Mammary epithelial cell (primary cell): ENCODE measurements around the gene LARGE1.

Source experiments
- EZH2 ChIP-seq: IDR thresholded peaks from 2 replicates; pipeline ENCODE4 v1.6.1; 2012; ENCODE audit warnings: low read length, inconsistent platforms, borderline replicate concordance
- TF ChIP-seq, protein P1 (sequence below), 2 donors: IDR thresholded peaks in 1 of 2; conservative IDR thresholded peaks in 1 of 2; 2 replicates each; pipeline ENCODE4 v1.5.1; 2011 to 2012; ENCODE audit warnings: inconsistent platforms in 2 of 2, low read length in 2 of 2, mild to moderate bottlenecking in 2 of 2, control low read depth in 1 of 2, low read depth in 1 of 2; ENCODE audit not compliant: insufficient read depth in 1 of 2; ENCODE audit errors: extremely low read depth in 1 of 2

DNA sequence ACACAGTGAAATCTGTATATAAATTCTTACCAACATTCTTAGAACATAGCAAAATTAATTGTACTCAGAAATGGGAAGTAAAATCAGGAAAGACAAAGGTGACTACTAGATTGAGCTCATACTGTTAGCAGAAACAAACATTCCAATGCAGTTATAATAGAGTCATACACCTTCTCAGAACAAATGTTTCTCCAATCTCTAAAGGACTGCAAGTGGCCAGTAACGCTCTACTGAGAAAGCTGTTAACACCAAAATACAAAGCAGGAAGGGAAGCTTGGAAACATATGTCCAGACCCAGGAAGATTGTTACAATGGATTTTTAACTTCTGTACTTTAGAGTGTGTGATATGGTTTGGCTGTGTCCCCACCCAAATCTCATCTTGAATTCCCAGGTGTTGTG is 341.5 kb downstream of the LARGE1 start:
- TF ChIP-seq, protein P1, sequence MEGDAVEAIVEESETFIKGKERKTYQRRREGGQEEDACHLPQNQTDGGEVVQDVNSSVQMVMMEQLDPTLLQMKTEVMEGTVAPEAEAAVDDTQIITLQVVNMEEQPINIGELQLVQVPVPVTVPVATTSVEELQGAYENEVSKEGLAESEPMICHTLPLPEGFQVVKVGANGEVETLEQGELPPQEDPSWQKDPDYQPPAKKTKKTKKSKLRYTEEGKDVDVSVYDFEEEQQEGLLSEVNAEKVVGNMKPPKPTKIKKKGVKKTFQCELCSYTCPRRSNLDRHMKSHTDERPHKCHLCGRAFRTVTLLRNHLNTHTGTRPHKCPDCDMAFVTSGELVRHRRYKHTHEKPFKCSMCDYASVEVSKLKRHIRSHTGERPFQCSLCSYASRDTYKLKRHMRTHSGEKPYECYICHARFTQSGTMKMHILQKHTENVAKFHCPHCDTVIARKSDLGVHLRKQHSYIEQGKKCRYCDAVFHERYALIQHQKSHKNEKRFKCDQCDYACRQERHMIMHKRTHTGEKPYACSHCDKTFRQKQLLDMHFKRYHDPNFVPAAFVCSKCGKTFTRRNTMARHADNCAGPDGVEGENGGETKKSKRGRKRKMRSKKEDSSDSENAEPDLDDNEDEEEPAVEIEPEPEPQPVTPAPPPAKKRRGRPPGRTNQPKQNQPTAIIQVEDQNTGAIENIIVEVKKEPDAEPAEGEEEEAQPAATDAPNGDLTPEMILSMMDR (conservative IDR thresholded peaks at IDR 0.05 in 1 of 2, IDR thresholded peaks at IDR 0.05 in 1 of 2; ENCODE audit: extremely low read depth in 1 of 2, insufficient read depth in 1 of 2, low read depth in 1 of 2, low read length in 2 of 2) = no peak
- no peak for TF ChIP-seq EZH2
